A673 (cell line): ENCODE measurements around the gene CGB3. TPM values are rescaled to one million over a fixed set of nuclear protein-coding genes. Genes with fewer than 3 reads are reported as not detected.
"Not testable (repeated sequence)": the region's sequence is repeated elsewhere in the genome, so short reads cannot be mapped to it uniquely, and the experiment has no call there.

Experiments used
- BruUV-seq: library from RNA; stranded (reverse); fragments of 400-500 nt; replicated peaks from 2 replicates; lab custom pipeline; 2021; lab: Mats Ljungman, UMichigan
- CTCF ChIA-PET: fragments of 300-600 bp; sonication (Branson Sonifier 250); formaldehyde crosslinking; loops from one replicate; lab custom pipeline; 2022; ENCODE audit warnings: antibody characterized with exemption; lab: Charles Lee
- POLR2A ChIA-PET: fragments of 300-600 bp; sonication (Branson Sonifier 250); formaldehyde crosslinking; loops from one replicate; lab custom pipeline; 2022; ENCODE audit warnings: antibody characterized with exemption; ENCODE audit not compliant: low non-redundant PET; lab: Charles Lee
- DNase-seq: peaks from one replicate; pipeline ENCODE4 v3.0.0-alpha.2; 2015; ENCODE audit warnings: low spot score
- H3K27ac ChIP-seq: fragments of 200-600 bp; sonication (generic); 2 replicates; pipeline ENCODE4 v1.5.1; 2016; ENCODE audit warnings: mixed run types, low read depth, mild to moderate bottlenecking, mixed read lengths, antibody characterized with exemption, low read length; ENCODE audit not compliant: poor library complexity, severe bottlenecking
- H3K27me3 ChIP-seq: fragments of 200-600 bp; sonication (generic); replicated peaks from 2 replicates; pipeline ENCODE4 v1.6.1; 2017; ENCODE audit warnings: mixed run types, low read depth, mild to moderate bottlenecking, mixed read lengths, antibody characterized with exemption, low read length; ENCODE audit not compliant: insufficient read depth, poor library complexity
- H3K36me3 ChIP-seq: fragments of 200-600 bp; sonication (generic); 2 replicates; pipeline ENCODE4 v1.6.1; 2016; ENCODE audit warnings: mixed run types, mild to moderate bottlenecking, mixed read lengths, antibody characterized with exemption, low read length; ENCODE audit not compliant: insufficient read depth, poor library complexity, severe bottlenecking
- H3K4me1 ChIP-seq: fragments of 200-600 bp; sonication (generic); 2 replicates; pipeline ENCODE4 v1.6.1; 2017; ENCODE audit warnings: mixed run types, mild to moderate bottlenecking, mixed read lengths, antibody characterized with exemption, low read length; ENCODE audit not compliant: insufficient read depth, poor library complexity, severe bottlenecking
- H3K4me3 ChIP-seq: fragments of 200-600 bp; sonication (generic); 2 replicates; pipeline ENCODE4 v1.5.1; 2016; ENCODE audit warnings: low read depth, mixed run types, mild to moderate bottlenecking, mixed read lengths, low read length; ENCODE audit not compliant: poor library complexity, severe bottlenecking
- H3K9me3 ChIP-seq: fragments of 200-600 bp; sonication (generic); 2 replicates; pipeline ENCODE4 v1.6.1; 2016; ENCODE audit warnings: mixed run types, low read depth, mild to moderate bottlenecking, mixed read lengths, antibody characterized with exemption, low read length; ENCODE audit not compliant: poor library complexity, severe bottlenecking
- CTCF ChIP-seq: fragments of 300-800, 200-600 bp; sonication (generic); conservative IDR thresholded peaks from 2 replicates; pipeline ENCODE4 v1.5.1; 2017; ENCODE audit warnings: low read depth, mild to moderate bottlenecking, antibody characterized with exemption, low read length, moderate library complexity, mixed read lengths
- EZH2 ChIP-seq: fragments of 200-600 bp; sonication (generic); IDR thresholded peaks from 2 replicates; pipeline ENCODE4 v1.6.1; 2017; ENCODE audit warnings: borderline replicate concordance, low read depth, mild to moderate bottlenecking, mixed read lengths, antibody characterized with exemption, low read length; ENCODE audit not compliant: poor library complexity, severe bottlenecking
- intact Hi-C: fragments of 100-400 bp; cut with micrococcal nuclease; formaldehyde crosslinking; loops from one replicate; pipeline ENCODE4 v1.10.0; 2022; ENCODE audit not compliant: unreplicated experiment
- total RNA-seq: library from RNA; stranded (reverse); gene quantifications from 2 replicates; pipeline ENCODE4 v1.2.3, GENCODE V29; 2021

The CGB3 gene
- total RNA-seq, 1 experiment from 2014 or later: not detected

- POLR2A ChIA-PET, H3K9me3 ChIP-seq, BruUV-seq, DNase-seq, H3K27ac ChIP-seq, H3K36me3 ChIP-seq, H3K27me3 ChIP-seq, intact Hi-C loops, H3K4me1 ChIP-seq, H3K4me3 ChIP-seq, CTCF ChIA-PET: not testable (repeated sequence)
Observed at GRCh38 chr19:49049011-49049410, 24.9 kb upstream of the CGB3 start, which contains the start of gene CGB8. Gene CGB8, minus strand, starts transcription at chr19:49049111. Its CDS starts 372 bp downstream, at chr19:49048739.

GRCh38 chr19:49043548-49043947 lies 19.4 kb upstream of the CGB3 start, which contains the start of gene CGB5:
Gene CGB5, plus strand, starts transcription at chr19:49043848. Its CDS starts 362 bp downstream, at chr19:49044210.
- H3K4me3 ChIP-seq, H3K9me3 ChIP-seq, CTCF ChIA-PET, H3K4me1 ChIP-seq, H3K36me3 ChIP-seq, H3K27me3 ChIP-seq, DNase-seq, POLR2A ChIA-PET, intact Hi-C loops, BruUV-seq, H3K27ac ChIP-seq: not testable (repeated sequence)

GRCh38 chr19:49042666-49043065 lies 18.5 kb upstream of the CGB3 start:
- intact Hi-C loops, H3K36me3 ChIP-seq, DNase-seq, H3K27me3 ChIP-seq, H3K27ac ChIP-seq, H3K4me1 ChIP-seq, CTCF ChIA-PET, H3K4me3 ChIP-seq, H3K9me3 ChIP-seq, POLR2A ChIA-PET, BruUV-seq: not testable (repeated sequence)

GRCh38 chr19:49042177-49042576 lies 18.0 kb upstream of the CGB3 start:
- Histone ChIP-seq H3K9me3 (no peaks in the 10 kb centered on the region), H3K4me1 (no peaks in the 10 kb centered on the region), H3K36me3 (no peaks in the 10 kb centered on the region), H3K27me3 (no peaks in the 10 kb centered on the region), H3K27ac (no peak overlapping the region), H3K4me3 (no peak overlapping the region)
- ChIA-PET CTCF (no interaction called here), POLR2A (no interaction called here)
- TF ChIP-seq EZH2: no peak
- TF ChIP-seq CTCF: no peak
- intact Hi-C loops: no loop called here
- no TSS peak for BruUV-seq
- DNase-seq: no peak

GRCh38 chr19:49039736-49040135 lies 15.6 kb upstream of the CGB3 start:
- H3K27me3 ChIP-seq, intact Hi-C loops, H3K27ac ChIP-seq, H3K4me3 ChIP-seq, DNase-seq, H3K4me1 ChIP-seq, H3K9me3 ChIP-seq, H3K36me3 ChIP-seq, BruUV-seq: not testable (repeated sequence)
- ChIA-PET CTCF (interaction anchor here (0.7 kb wide), 1 partner anchor 43 kb away, joined by 3 read pairs; no protein-coding TSS in a partner anchor), POLR2A (interaction anchor here (0.6 kb wide), 1 partner anchor 14 kb away, joined by 4 read pairs; no protein-coding TSS in a partner anchor)

- H3K27ac ChIP-seq, BruUV-seq, DNase-seq, H3K4me1 ChIP-seq, H3K9me3 ChIP-seq, CTCF ChIA-PET, POLR2A ChIA-PET, H3K27me3 ChIP-seq, H3K4me3 ChIP-seq, intact Hi-C loops, H3K36me3 ChIP-seq: not testable (repeated sequence)
Observed at GRCh38 chr19:49038557-49039276, 14.6 kb upstream of the CGB3 start.
